Peyer's patch (tissue), 4 donors: ENCODE measurements around the gene ARHGEF4.

Experiments
- POLR2A ChIP-seq, 2 donors: fragments of 450-650 bp; IDR thresholded peaks; one replicate each; pipeline ENCODE4 v1.5.1; 2017; ENCODE audit warnings: antibody characterized with exemption in 2 of 2, mild to moderate bottlenecking in 2 of 2, moderate library complexity in 2 of 2
- TF ChIP-seq, protein P1 (sequence below), 6 experiments: fragments of 450-650 bp in 4 of 6; fragments of 200-600 bp in 2 of 6; sonication (generic) in 1 of 6; IDR thresholded peaks; one replicate each; pipeline ENCODE4 v1.5.1; 2017 to 2019; ENCODE audit warnings: antibody characterized with exemption in 6 of 6, mild to moderate bottlenecking in 3 of 6, moderate library complexity in 1 of 6

DNA sequence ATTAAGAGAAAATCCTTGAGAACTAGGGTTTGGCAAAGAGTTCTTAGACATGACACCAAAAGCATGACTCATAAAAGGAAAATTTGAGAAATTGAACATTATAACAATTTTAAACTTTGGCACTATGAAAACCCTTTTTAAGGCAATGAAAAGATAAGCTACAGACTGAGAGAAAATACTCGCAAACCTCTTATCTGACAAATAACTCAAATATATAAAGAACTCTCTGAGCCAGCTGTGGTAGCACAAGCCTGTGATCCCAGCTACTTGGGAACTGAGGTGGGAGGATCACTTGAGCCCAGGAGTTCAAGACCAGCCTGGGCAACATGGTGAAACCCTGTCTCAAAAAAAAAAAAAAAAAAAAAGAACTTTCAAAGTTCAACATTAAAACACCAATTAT, 186.0 kb downstream of the ARHGEF4 start:
- TF ChIP-seq, protein P1, sequence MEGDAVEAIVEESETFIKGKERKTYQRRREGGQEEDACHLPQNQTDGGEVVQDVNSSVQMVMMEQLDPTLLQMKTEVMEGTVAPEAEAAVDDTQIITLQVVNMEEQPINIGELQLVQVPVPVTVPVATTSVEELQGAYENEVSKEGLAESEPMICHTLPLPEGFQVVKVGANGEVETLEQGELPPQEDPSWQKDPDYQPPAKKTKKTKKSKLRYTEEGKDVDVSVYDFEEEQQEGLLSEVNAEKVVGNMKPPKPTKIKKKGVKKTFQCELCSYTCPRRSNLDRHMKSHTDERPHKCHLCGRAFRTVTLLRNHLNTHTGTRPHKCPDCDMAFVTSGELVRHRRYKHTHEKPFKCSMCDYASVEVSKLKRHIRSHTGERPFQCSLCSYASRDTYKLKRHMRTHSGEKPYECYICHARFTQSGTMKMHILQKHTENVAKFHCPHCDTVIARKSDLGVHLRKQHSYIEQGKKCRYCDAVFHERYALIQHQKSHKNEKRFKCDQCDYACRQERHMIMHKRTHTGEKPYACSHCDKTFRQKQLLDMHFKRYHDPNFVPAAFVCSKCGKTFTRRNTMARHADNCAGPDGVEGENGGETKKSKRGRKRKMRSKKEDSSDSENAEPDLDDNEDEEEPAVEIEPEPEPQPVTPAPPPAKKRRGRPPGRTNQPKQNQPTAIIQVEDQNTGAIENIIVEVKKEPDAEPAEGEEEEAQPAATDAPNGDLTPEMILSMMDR (IDR thresholded peaks at IDR 0.05), result no peak
- no peak for TF ChIP-seq POLR2A (IDR thresholded peaks at IDR 0.05)
